SIG-M5 treated with dmso at 0.1 percent for 504 hours (cell line): ENCODE data around the gene AGBL4.
A peak's percentile ranks its signal among the peaks of the same experiment; 100 is the strongest.

Experiments used
- DNase-seq: peaks from one replicate; lab custom pipeline; 2025; ENCODE audit not compliant: unreplicated experiment; lab: John Stamatoyannopoulos, UW

Gene AGBL4

GRCh38 chr1:48784301-48784700 is 1239.5 kb downstream of the AGBL4 start:
- DNase-seq = no peak

DNA sequence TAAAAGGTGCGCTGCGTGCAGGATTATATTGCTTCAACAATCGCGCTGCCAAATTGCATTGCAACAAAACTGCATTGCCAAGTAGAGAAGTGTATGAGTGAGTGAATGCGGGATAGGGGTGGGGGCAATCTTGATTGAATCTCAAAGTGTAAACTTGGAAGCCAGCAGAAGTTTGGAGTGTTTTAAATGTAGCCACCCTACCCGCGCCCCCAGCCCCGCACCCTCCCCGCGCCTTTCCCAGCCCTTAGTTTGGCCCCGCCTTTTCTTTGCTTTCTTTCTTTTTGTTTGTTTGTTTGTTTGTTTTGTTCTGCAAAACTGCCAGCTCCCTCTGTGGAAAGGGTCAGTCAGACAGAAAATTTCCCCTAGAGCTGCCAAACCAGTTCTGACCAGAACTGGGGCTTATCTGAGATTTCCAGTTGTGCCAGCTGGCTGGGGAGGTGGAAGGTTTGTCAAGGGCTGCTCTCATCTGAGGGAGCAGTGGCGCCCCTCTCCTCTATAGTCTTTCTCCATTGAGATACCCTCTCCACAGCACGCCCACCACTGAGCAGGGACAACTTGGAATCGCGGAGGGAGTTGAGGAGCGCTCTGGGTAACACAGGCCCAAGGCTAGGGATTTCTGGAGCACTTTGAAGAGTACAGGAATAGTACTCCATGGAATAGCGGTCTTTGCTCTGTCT is 1246.4 kb downstream of the AGBL4 start:
- no peak for DNase-seq

DNA sequence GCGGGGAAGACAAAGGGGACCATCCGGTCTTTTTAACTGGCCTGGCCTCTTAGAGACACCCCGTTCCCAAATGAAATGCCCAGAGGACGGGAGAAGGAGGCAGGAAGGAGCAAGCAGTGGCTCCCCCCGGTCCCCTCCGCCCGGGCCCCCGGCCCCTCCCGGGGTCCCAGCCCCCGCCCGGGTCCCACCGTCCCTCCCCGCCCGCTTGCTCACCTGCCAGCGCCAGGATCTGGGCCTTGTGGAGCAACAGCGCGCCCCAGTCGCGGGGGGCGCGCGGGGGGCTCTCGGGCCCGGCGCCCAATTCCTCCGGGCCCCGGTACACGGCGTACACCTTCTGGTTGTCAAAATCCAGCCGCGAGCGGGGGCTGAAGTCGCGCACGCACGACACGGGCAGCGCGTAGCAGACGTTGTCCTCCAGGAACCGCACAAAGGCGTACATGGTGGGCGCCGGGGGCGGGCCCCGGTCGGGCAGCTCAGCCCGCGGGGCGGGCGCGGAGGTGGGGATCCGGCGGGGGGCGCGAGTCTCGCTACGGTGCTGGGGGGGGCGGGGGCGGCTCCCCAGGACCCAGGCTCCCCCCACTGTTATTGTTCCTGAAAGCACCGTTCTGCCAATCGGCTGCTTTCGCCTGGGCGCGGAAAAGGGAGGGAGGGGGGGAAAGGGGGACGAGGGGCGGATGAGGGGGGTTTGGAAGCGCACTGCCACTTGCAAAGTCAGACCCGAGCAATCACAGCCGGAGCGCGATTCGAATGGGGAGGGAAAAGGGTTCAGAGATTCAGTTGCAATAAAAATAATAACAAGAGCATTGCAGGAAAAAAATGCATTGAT is 1247.1 kb downstream of the AGBL4 start, which contains the start of gene BEND5:
Gene BEND5 (minus strand): TSS at position 499 of the 826 bp plus-strand sequence. CDS start 60 bp downstream, at position 439.
- DNase-seq = no peak

GRCh38 chr1:48775831-48776392 is 1247.8 kb downstream of the AGBL4 start:
- DNase-seq = no peak

DNA sequence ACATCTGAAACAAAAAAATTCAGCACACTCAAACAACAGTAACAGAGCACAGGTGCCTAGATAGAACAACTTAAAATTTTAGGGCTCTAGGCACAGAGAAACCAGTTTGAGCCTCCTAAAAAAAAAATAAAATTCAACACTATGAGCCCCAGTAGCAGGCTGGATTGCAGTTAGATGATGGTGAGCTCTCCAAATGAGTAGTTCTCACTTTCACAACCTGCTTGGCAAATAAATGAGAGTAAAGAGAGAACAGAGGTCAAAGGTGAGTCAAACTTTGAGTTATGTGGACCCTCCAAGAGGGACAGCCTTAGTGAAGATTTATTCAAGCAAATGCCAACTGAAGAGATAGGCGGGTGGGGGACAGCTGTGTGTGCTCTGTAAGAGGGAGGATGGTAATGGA is 1250.6 kb downstream of the AGBL4 start:
- no peak for DNase-seq

DNA sequence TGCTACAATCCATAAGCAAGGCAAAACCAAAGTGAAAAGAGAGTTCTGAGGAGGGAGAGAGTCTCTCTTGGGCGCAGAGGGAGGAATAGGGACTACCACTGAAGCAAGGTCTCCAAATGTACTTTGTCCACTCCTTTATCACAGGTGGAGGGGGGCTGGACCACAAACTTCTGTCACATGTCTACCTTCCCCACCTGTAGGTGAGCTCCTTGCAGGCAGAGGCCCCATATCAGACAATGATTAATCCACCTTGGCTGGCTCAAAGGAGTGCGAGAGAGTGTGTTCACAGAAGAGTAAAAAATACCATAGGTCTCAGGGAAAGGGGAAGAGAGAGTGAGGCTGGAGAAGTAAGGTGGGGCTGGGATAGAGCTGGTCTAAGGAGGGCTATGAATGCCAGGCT is 1251.5 kb downstream of the AGBL4 start:
- no peak for DNase-seq

DNA sequence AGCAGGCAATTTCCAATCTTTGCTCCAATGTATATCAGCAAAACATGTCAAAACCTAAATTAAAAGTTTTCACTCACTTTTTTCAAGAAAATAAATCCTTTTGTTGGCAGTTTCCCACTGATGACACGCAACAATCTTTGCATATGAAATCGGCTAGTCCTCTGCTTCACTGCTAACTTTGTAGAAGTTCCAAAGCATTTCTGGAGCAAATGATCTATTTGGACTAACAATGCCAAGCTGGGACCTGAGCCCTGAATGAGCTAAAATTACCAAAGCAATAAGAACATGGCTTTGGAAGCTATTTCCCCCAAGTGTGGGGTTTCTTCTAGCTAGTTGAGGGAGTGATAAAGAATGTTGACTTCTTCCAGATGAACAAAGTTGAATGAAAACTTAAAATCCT is 1252.2 kb downstream of the AGBL4 start:
- DNase-seq = no peak

GRCh38 chr1:48767975-48768510 is 1255.7 kb downstream of the AGBL4 start:
- DNase-seq = peak; percentile 34

- DNase-seq = no peak
Measured at GRCh38 chr1:48765335-48765734, 1258.4 kb downstream of the AGBL4 start.

DNA sequence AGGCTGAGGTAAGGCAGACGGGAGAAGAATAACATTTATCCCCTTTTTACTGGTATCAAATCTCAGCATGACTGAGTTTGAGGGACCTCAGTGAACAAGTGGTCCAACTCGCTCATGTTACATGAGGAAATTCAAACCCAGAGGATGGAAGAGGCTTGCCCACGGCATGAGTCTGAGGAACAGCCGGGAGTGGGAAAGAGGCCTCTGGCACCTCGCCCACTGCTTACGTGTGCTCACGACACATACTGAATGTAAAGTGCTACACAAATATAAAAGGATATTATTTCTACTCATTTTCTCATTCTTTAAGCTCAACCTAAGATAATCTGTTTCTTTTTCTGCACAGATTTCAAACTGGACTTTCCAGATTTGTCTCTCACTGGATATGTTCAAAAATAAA is 1261.8 kb downstream of the AGBL4 start:
- DNase-seq = no peak

- no peak for DNase-seq
Measured at GRCh38 chr1:48761411-48761810, 1262.3 kb downstream of the AGBL4 start.

DNA sequence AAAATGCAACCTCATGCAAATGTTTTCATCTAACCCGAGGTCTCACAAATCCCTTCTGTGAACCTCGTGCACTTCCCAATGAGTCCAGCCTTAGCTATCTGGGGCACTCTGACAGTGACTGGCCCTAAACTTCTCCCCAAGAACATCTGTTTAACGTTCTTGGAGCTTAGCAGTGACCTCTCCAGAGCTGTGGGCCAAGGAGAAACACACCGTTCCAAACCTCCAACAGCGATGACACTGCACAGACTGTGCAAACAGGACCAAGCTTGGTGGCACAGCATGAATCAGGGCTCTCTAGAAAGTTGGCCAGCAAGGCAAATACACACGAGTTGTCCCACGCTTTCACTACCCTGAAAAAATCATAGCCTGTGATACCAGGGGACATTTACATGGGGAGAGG is 1262.9 kb downstream of the AGBL4 start:
- DNase-seq = no peak

- no peak for DNase-seq
Measured at GRCh38 chr1:48758976-48759375, 1264.8 kb downstream of the AGBL4 start.

GRCh38 chr1:48757363-48757762 is 1266.4 kb downstream of the AGBL4 start:
- DNase-seq = no peak

DNA sequence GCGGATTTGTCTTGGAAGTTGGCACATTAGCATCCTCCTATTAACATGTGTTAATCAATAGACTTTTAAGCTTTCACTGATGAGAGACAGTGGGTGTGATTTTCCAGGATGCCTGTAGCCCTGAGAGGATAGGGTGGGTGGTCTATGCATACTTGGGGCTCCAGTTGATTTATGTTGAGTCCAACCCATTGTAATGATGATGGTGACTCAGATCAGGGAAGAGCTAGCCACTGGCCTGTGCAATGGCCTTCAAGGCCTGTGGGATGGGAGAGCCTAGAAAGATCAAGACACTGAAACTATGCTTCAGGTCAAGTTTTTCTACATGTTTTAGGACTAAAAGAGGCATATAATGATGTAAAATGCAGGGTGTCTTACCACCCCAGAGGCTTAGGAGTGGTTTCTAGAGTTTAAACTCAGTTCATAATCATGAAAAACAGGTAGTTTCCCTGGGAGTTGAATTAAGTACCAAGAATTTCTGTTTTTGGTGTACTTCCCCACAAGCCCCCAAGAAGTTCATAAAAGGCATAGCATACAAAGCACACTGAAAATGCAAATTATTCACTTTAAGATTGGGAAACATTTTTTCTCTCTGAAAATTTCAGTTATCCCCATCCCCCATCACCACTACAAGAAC is 1267.0 kb downstream of the AGBL4 start:
- no peak for DNase-seq

- no peak for DNase-seq
Measured at GRCh38 chr1:48753293-48753692, 1270.5 kb downstream of the AGBL4 start.

DNA sequence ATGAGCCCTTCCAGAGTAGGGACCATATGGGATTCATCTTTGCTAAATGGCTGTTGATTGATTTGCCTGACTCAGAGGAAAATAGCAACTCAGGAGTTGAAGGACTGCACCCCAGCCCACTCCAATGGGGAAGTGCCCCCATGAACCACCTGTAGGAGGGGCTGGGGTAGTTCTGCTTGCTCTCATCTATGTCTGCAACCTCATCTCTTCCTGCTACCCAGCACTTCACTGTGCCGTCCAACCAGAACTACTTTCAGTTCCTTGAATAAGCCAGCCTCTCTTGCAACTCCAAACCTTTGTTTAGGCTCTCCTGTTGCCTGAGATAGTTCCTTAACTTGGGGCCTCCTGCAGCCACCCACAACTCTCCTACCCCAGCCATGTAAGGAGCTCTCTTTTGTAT is 1273.6 kb downstream of the AGBL4 start:
- peak; percentile 74 for DNase-seq

- DNase-seq = no peak
Measured at GRCh38 chr1:48749068-48749467, 1274.7 kb downstream of the AGBL4 start.

DNA sequence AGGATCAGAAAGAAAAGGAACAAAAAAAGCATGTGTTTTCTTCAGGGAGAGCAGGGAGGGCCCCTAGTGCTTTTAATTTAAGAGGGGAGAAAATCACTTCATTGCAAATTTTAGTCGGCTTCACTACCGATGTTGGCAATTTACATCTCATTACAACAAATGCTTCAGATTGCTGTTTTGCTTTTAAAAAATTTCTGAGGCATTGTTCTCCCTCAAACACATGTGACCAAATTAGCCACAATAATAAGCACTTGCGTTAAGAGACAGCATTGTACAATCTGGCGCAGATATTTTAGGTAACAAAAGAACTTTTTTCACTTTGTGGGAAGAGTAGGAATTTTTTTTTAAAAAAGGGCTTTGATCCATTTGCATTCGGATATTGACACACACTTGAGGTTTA is 1276.8 kb downstream of the AGBL4 start:
- DNase-seq = no peak

GRCh38 chr1:48744032-48744431 is 1279.7 kb downstream of the AGBL4 start:
- peak; percentile 22 for DNase-seq

DNA sequence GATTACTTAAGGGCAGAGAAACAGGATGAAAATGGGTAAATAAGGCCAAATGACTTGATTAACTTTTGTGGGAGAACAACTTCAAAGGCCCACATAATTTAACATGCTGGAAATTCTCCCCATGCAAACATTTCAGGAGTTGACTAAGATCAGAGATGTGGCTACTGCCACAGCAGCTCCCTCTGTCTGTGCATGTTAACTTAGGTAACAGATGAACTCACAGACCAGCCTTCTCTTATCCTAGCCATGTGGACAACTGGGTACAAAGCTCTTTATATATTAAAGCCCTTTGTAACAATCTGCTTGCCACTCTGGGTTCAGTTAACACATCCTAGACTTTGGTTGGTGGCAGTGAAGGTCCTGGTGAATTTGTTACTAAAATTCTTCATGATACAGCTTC is 1280.3 kb downstream of the AGBL4 start:
- no peak for DNase-seq
